Uterus (tissue), 2 donors: ENCODE results near the gene DOP1A.

Experiments used
- POLR2A ChIP-seq, 2 donors: fragments of 450-650 bp; IDR thresholded peaks; one replicate each; pipeline ENCODE4 v1.6.1; 2016; ENCODE audit warnings: antibody characterized with exemption in 2 of 2, mild to moderate bottlenecking in 1 of 2, moderate library complexity in 1 of 2
- TF ChIP-seq, protein P1 (sequence below), 4 experiments: fragments of 200-600 bp in 2 of 4; fragments of 450-650 bp in 2 of 4; sonication (generic) in 2 of 4; IDR thresholded peaks; one replicate each; pipeline ENCODE4 v1.5.1; 2016 to 2019; ENCODE audit warnings: antibody characterized with exemption in 4 of 4, mild to moderate bottlenecking in 2 of 4, moderate library complexity in 1 of 4

DNA sequence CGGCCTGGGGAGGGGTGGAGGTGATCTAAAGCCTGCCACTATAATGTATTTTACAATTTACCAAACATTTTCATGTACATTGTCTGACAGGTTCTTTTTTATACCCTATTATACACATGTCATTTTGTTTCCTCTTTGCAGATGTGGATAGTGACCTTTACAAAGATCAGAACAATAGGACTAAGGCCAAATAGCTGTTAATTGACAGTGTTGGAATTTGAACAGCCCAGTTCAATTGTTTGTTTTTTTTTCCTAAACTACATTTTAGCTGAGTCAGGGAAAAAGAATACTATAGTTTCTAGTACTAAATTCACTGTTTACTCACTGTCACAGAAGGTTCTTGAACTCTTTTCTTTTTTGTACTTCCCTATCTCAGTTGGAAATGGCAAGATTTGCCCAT is 85.4 kb downstream of the DOP1A start:
- TF ChIP-seq, protein P1, sequence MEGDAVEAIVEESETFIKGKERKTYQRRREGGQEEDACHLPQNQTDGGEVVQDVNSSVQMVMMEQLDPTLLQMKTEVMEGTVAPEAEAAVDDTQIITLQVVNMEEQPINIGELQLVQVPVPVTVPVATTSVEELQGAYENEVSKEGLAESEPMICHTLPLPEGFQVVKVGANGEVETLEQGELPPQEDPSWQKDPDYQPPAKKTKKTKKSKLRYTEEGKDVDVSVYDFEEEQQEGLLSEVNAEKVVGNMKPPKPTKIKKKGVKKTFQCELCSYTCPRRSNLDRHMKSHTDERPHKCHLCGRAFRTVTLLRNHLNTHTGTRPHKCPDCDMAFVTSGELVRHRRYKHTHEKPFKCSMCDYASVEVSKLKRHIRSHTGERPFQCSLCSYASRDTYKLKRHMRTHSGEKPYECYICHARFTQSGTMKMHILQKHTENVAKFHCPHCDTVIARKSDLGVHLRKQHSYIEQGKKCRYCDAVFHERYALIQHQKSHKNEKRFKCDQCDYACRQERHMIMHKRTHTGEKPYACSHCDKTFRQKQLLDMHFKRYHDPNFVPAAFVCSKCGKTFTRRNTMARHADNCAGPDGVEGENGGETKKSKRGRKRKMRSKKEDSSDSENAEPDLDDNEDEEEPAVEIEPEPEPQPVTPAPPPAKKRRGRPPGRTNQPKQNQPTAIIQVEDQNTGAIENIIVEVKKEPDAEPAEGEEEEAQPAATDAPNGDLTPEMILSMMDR (IDR thresholded peaks at IDR 0.05), result no peak
- no peak for TF ChIP-seq POLR2A (IDR thresholded peaks at IDR 0.05)
